Measurements from ENCODE around the gene NDFIP1. TPM values are rescaled to one million over a fixed set of nuclear protein-coding genes. Genes with fewer than 3 reads are reported as not detected.

The NDFIP1 gene
- total and polyA plus RNA-seq, 2 of the 13 experiments (the other 11 are each of a cell fraction or from before 2014, with no cell fraction given): 12.4 to 15.7 TPM

- TF ChIP-seq ATF7 (IDR thresholded peaks at IDR 0.05): peak; percentile 47; the same call in 1 of the 2 replicates
- TF ChIP-seq ATF7 (CRISPR knock-in tag; IDR thresholded peaks at IDR 0.05): no peak
Observed at GRCh38 chr5:142078706-142079105, 29.9 kb upstream of the NDFIP1 start (continued).

- no peak for TF ChIP-seq REL (CRISPR knock-in tag; conservative IDR thresholded peaks at IDR 0.05)
- TF ChIP-seq DBP (CRISPR knock-in tag; IDR thresholded peaks at IDR 0.05; ENCODE audit: not compliant biosample characterization): no peak
- TF ChIP-seq MTERF4 (CRISPR knock-in tag; IDR thresholded peaks at IDR 0.05): no peak
- CTCF ChIA-PET (ENCODE audit: low intra/inter-chr PET ratio, low total read pairs): no interaction called here
- no peak for ATAC-seq
- no peak for DNase-seq (ENCODE audit: low spot score)
- H2AFZ ChIP-seq (ENCODE audit: low read length): no peak overlapping the region
- H3K36me3 ChIP-seq (replicated peaks in 1 of 2; ENCODE audit: control insufficient read depth in 1 of 2, insufficient read depth in 2 of 2, low read length in 2 of 2): no peaks in the 10 kb centered on the region
- no peaks in the 10 kb centered on the region for H3K79me2 ChIP-seq (ENCODE audit: insufficient read depth, low read length)
- H3K9ac ChIP-seq (ENCODE audit: insufficient read depth, low read depth, low read length): no peak overlapping the region
- intact Hi-C loops (cut with micrococcal nuclease; ENCODE audit: unreplicated experiment) (no loop called here), in situ Hi-C loops (cut with HindIII; ENCODE audit: extremely low pct_ligation_motif_present, low pct_unique_long_range_greater_than_20kb) (no loop called here)
- no peaks in the 10 kb centered on the region for H4K20me1 ChIP-seq (ENCODE audit: insufficient read depth, low read length)
- H3K9me3 ChIP-seq (ENCODE audit: low read length): no peaks in the 10 kb centered on the region
- no TSS peak for BruUV-seq (replicated peaks)
- FAIRE-seq: no peak
- POLR2A ChIA-PET: no interaction called here
- H3K4me1 ChIP-seq (ENCODE audit: insufficient read depth, low read length): peaks cover 2% of the 10 kb centered on the region
- peaks cover 0 to 11% of the 10 kb centered on the region in 2 experiments; a peak in 1 of 5 replicates for H3K27me3 ChIP-seq (ENCODE audit: control insufficient read depth in 1 of 2, insufficient read depth in 2 of 2, low read length in 2 of 2)
- WGBS (ENCODE audit: low lambda C conversion rate): 39% methylated on average over 6 of the region's 6 CpGs
- H3K4me3 ChIP-seq (replicated peaks in 1 of 3; ENCODE audit: insufficient read depth in 1 of 3, low read depth in 2 of 3, low read length in 3 of 3): no peak overlapping the region
- no peak overlapping the region for H3K27ac ChIP-seq (ENCODE audit: extremely low read length, insufficient read depth, low read length)
- no peak overlapping the region for H3K4me2 ChIP-seq (ENCODE audit: low read depth, low read length)
Observed at GRCh38 chr5:142079306-142079721, 29.3 kb upstream of the NDFIP1 start.

GRCh38 chr5:142080248-142080647 lies 28.3 kb upstream of the NDFIP1 start:
- H4K20me1 ChIP-seq (ENCODE audit: insufficient read depth, low read length): no peaks in the 10 kb centered on the region
- H3K9me3 ChIP-seq (ENCODE audit: low read length): no peaks in the 10 kb centered on the region
- H3K4me1 ChIP-seq (ENCODE audit: insufficient read depth, low read length): no peaks in the 10 kb centered on the region
- H3K4me2 ChIP-seq (ENCODE audit: low read depth, low read length): no peak overlapping the region
- H3K27ac ChIP-seq (ENCODE audit: extremely low read length, insufficient read depth, low read length): no peak overlapping the region
- BruUV-seq (replicated peaks): no TSS peak
- FAIRE-seq (no peak), ATAC-seq (no peak), DNase-seq (ENCODE audit: low spot score) (no peak)
- H3K79me2 ChIP-seq (ENCODE audit: insufficient read depth, low read length): no peaks in the 10 kb centered on the region
- no peak overlapping the region for H2AFZ ChIP-seq (ENCODE audit: low read length)
- WGBS (ENCODE audit: low lambda C conversion rate): 44% methylated on average over 7 of the region's 7 CpGs
- intact Hi-C loops (cut with micrococcal nuclease; ENCODE audit: unreplicated experiment) (no loop called here), in situ Hi-C loops (cut with HindIII; ENCODE audit: extremely low pct_ligation_motif_present, low pct_unique_long_range_greater_than_20kb) (no loop called here)
- no peak overlapping the region for H3K9ac ChIP-seq (ENCODE audit: insufficient read depth, low read depth, low read length)
- ChIA-PET CTCF (ENCODE audit: low intra/inter-chr PET ratio, low total read pairs) (no interaction called here), POLR2A (no interaction called here)
- no peak overlapping the region for H3K4me3 ChIP-seq (replicated peaks in 1 of 3; ENCODE audit: insufficient read depth in 1 of 3, low read depth in 2 of 3, low read length in 3 of 3)
- H3K27me3 ChIP-seq (ENCODE audit: control insufficient read depth in 1 of 2, insufficient read depth in 2 of 2, low read length in 2 of 2): peaks cover 0 to 11% of the 10 kb centered on the region in 2 experiments; a peak in 1 of 5 replicates
- H3K36me3 ChIP-seq (replicated peaks in 1 of 2; ENCODE audit: control insufficient read depth in 1 of 2, insufficient read depth in 2 of 2, low read length in 2 of 2): no peaks in the 10 kb centered on the region
- no peak for TF ChIP-seq ISX (CRISPR knock-in tag; conservative IDR thresholded peaks at IDR 0.05)
- TF ChIP-seq JARID2 (CRISPR knock-in tag; IDR thresholded peaks at IDR 0.05; ENCODE audit: insufficient replicate concordance): no peak
- no peak for TF ChIP-seq ZNF160 (CRISPR knock-in tag; IDR thresholded peaks at IDR 0.05)
- TF ChIP-seq REXO4 (CRISPR knock-in tag; IDR thresholded peaks at IDR 0.05; ENCODE audit: borderline replicate concordance): no peak
- no peak for TF ChIP-seq NCOR1 (IDR thresholded peaks at IDR 0.05; ENCODE audit: borderline replicate concordance, low read length)
- no peak for TF ChIP-seq CREBL2 (CRISPR knock-in tag; IDR thresholded peaks at IDR 0.05; ENCODE audit: borderline replicate concordance)
- TF ChIP-seq IKZF1 (IDR thresholded peaks at IDR 0.05): no peak
- no peak for TF ChIP-seq ZNF670 (CRISPR knock-in tag; IDR thresholded peaks at IDR 0.05; ENCODE audit: borderline replicate concordance)
- no peak for TF ChIP-seq FOXP1 (IDR thresholded peaks at IDR 0.05)
- TF ChIP-seq FOXP1 (CRISPR knock-in tag; IDR thresholded peaks at IDR 0.05): no peak
- no peak for TF ChIP-seq ZNF180 (CRISPR knock-in tag; IDR thresholded peaks at IDR 0.05; ENCODE audit: borderline replicate concordance, low read depth)
